ENCODE data around the gene THNSL1.

GRCh38 chr10:25038325-25038724, 21.9 kb downstream of the THNSL1 start:
- TF ChIP-seq CTCF (conservative IDR thresholded peaks at IDR 0.05 in 1 of 2, IDR thresholded peaks at IDR 0.05 in 1 of 2; ENCODE audit: low read depth in 1 of 2, low read length in 2 of 2) (no peak), EZH2 (IDR thresholded peaks at IDR 0.05; ENCODE audit: low read length, missing control alignments) (no peak)
